Cardiac muscle cell (in vitro differentiated cells and primary cell): ENCODE data around the gene KLF4. TPM values are rescaled to one million over a fixed set of nuclear protein-coding genes. Genes with fewer than 3 reads are reported as not detected.

Experiments used
- DNase-seq, 2 donors: peaks; one replicate each; pipeline versions ENCODE4 v3.0.0 to v3.0.0-alpha.2; 2010 to 2017; ENCODE audit warnings: low read depth in 1 of 2, low spot score in 1 of 2
- H3K27ac ChIP-seq: fragments of 200-600 bp; sonication (generic); 2 replicates; pipeline ENCODE4 v1.5.1; 2016
- H3K27me3 ChIP-seq: fragments of 200-600 bp; sonication (generic); 2 replicates; pipeline ENCODE4 v1.6.0; 2016; ENCODE audit warnings: control low read depth
- H3K36me3 ChIP-seq: fragments of 200-600 bp; sonication (generic); 2 replicates; pipeline ENCODE4 v1.5.1; 2016; ENCODE audit warnings: control low read depth
- H3K4me1 ChIP-seq: fragments of 200-600 bp; sonication (generic); 2 replicates; pipeline ENCODE4 v1.8.1; 2017; ENCODE audit warnings: low read depth, mild to moderate bottlenecking, mixed run types
- H3K4me3 ChIP-seq: fragments of 200-600 bp; sonication (generic); 2 replicates; pipeline ENCODE4 v1.5.1; 2016; ENCODE audit warnings: mild to moderate bottlenecking
- H3K9me3 ChIP-seq: fragments of 200-600 bp; sonication (generic); 2 replicates; pipeline ENCODE4 v1.5.1; 2017; ENCODE audit warnings: low read depth, mild to moderate bottlenecking, control low read depth
- polyA plus RNA-seq: library from polyadenylated mRNA; unstranded; fragments of >200 nt; fragmentation: Nextera tagmentation; extraction: Ambion mirVana; gene quantifications from 2 replicates; pipeline ENCODE4 v1.2.1, GENCODE V29; 2016
- total RNA-seq: library from RNA; depleted of rRNA; stranded (reverse); fragments of >200 nt; gene quantifications from 2 replicates; pipeline ENCODE4 v1.2.3, GENCODE V29; 2016
- TF ChIP-seq, protein P1 (sequence below): IDR thresholded peaks from 2 replicates; pipeline ENCODE4 v1.5.1; 2012; ENCODE audit warnings: low read depth, mild to moderate bottlenecking, low read length

The KLF4 gene
- total RNA-seq (0.56 and 1.4 TPM in 2 replicates), polyA plus RNA-seq (not detected in 2 replicates)

DNA sequence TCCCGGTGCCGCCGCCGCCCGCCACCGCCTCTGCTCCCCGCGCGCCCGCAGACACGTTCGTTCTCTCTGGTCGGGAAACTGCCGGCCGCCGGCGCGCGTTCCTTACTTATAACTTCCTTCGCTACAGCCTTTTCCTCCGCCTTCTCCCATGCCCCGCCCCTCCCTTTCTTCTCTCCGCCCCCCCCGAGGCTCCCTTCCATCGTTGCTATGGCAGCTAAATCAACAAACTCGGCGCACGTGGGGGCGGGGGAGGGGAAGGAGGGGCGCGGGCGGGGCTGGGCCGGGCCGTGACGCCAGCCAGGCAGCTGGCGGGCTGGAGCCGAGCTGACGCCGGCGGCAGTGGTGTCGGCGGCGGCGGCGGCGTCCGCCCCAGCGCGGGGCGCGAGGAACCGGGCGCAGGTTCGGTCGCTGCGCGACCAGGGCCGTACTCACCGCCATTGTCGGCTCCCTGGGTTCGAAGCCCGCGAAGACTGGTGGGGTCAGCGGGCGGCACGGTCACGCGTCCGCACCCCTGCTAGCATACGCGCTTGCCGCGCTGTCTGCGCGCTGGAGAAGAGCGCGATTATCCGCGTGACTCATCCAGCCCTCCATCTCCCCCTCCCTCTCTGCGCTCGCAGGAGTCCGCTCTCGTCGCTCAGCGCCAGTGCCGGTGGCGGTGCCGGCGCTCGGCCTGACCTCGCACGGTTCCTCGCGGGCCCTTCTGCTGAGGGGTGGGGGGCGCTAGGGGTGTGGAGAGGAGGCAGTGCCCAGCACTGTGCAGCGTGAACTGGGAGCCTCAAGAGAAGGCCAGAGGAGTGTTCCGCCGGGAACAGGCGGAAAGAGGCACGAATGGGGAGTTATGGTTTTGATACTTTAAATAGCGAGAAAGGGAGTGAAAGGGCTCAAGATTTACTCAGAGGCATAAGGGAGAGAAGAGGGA, at the start of gene KLF4:
TSS of gene KLF4 (minus strand) at position 83 of the 919 bp plus-strand sequence. CDS start 597 bp downstream, outside the sequence.
- Histone ChIP-seq H3K27ac (no peak within 1 kb of the TSS), H3K4me3 (peak within 1 kb of the TSS; percentile 57), H3K36me3 (no peaks in the 10 kb centered on the region), H3K27me3 (peaks cover 92% of the 10 kb centered on the region), H3K9me3 (no peaks in the 10 kb centered on the region), H3K4me1 (no peaks in the 10 kb centered on the region)
- TF ChIP-seq, protein P1, sequence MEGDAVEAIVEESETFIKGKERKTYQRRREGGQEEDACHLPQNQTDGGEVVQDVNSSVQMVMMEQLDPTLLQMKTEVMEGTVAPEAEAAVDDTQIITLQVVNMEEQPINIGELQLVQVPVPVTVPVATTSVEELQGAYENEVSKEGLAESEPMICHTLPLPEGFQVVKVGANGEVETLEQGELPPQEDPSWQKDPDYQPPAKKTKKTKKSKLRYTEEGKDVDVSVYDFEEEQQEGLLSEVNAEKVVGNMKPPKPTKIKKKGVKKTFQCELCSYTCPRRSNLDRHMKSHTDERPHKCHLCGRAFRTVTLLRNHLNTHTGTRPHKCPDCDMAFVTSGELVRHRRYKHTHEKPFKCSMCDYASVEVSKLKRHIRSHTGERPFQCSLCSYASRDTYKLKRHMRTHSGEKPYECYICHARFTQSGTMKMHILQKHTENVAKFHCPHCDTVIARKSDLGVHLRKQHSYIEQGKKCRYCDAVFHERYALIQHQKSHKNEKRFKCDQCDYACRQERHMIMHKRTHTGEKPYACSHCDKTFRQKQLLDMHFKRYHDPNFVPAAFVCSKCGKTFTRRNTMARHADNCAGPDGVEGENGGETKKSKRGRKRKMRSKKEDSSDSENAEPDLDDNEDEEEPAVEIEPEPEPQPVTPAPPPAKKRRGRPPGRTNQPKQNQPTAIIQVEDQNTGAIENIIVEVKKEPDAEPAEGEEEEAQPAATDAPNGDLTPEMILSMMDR = no peak
- DNase-seq = peak; percentile 93 to 97

DNA sequence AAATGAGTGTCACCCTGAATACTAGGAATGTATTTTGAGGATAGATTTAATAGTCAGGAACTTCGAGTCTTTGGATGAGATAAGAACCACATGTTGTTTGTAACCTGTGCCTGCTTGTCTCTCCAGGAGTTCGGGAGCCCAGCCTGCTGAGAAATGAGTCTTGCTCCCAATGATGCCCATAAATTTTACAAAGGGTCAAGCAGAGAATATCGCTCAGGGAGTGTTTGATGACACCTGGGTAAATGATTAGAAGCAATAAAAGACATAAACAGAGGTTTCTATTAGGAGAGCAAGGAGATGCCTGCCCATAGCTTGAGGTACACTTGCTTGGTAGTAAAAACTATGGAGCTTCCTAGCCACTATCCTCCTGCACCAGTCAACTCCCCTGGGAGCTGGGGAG, 46.9 kb upstream of the KLF4 start:
- Histone ChIP-seq H3K9me3 (no peaks in the 10 kb centered on the region), H3K36me3 (no peaks in the 10 kb centered on the region), H3K4me3 (no peak overlapping the region)

DNA sequence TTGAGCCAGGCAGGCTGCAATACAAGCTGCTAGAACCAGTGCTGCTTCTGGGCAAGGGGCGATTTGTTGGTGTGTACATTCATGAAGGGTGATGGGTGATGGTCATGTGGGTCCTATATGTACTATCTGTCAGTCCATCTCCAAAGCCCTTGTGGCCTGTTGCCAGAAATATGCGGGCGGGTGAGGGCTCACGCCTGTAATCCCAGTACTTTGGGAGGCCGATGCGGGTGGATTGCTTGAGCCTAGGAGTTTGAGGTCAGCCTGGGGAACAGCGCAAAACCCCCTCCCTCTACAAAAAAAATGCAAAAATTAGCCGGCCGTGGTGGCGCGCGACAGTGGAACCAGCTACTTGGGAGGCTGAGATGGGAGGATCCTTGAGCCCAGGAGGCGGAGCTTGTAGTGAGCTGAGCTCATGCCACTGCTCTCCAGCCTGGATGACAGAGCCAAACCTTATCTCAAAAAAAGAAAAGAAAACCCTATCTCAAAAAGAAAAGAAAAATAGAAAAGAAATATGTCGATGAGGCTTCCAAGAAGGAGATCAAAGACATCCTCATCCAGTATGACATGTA, 45.0 kb upstream of the KLF4 start:
- no peaks in the 10 kb centered on the region for H3K9me3 ChIP-seq
- H3K27ac ChIP-seq = no peak overlapping the region

More for the DNA sequence above, 46.9 kb upstream of the KLF4 start:
- DNase-seq = no peak
- no peaks in the 10 kb centered on the region for H3K4me1 ChIP-seq
- TF ChIP-seq, protein P1 = no peak
- H3K27ac ChIP-seq = no peak overlapping the region
- H3K27me3 ChIP-seq = no peaks in the 10 kb centered on the region

DNA sequence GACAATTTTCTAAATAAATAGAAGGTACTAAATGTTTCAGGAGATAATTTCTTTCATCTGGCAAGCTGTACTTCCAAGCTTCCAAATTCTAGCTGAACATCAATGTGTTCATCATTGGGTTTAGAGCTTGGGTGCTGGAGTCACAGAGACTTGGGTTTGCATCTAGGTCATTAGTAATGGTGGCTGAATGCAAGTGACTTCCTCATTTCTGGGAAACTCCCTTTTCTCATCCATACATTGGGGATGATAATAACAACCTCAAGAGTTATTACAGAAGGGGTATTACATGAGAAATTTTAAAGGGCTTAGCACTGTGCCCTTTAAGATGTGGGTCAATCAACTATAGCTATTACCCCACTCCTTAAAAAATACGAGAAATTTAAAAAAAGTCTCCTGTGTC, 41.1 kb upstream of the KLF4 start:
- Histone ChIP-seq H3K27me3 (no peaks in the 10 kb centered on the region), H3K9me3 (no peaks in the 10 kb centered on the region), H3K36me3 (no peaks in the 10 kb centered on the region), H3K27ac (no peak overlapping the region), H3K4me1 (no peaks in the 10 kb centered on the region), H3K4me3 (no peak overlapping the region)
- DNase-seq = no peak
- TF ChIP-seq, protein P1 = no peak

More for the DNA sequence above, 45.0 kb upstream of the KLF4 start:
- no peak overlapping the region for H3K4me3 ChIP-seq
- TF ChIP-seq, protein P1 = no peak
- no peaks in the 10 kb centered on the region for H3K27me3 ChIP-seq
- no peaks in the 10 kb centered on the region for H3K4me1 ChIP-seq
- no peak for DNase-seq
- H3K36me3 ChIP-seq = no peaks in the 10 kb centered on the region

DNA sequence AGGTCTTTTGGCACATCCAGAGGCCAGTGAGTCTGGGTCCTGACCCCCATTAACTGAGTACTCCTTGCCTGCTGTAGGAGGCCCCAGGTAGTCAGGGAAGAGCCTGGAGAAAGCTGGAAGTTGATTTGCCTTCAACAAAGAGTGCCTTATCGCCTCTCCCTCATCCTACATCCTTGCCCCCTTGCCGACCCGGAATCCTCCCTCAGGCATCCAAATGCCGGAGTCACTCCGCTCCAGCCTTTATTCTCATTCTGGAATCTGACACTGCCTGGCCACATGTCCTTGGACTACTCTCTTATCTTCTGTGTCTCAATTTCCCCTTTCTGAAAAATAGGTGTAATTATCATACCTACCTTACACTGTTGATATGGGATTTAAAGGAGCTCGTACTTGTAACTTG, 39.1 kb upstream of the KLF4 start:
- Histone ChIP-seq H3K27me3 (no peaks in the 10 kb centered on the region), H3K36me3 (no peaks in the 10 kb centered on the region), H3K9me3 (no peaks in the 10 kb centered on the region), H3K4me3 (no peak overlapping the region), H3K4me1 (no peaks in the 10 kb centered on the region), H3K27ac (no peak overlapping the region)
- DNase-seq = no peak
- TF ChIP-seq, protein P1 = no peak
